GM23248 (cell line): ENCODE measurements around the gene CPLANE1.

Source experiments
- EZH2 ChIP-seq: fragments of 200-600 bp; sonication (generic); IDR thresholded peaks from 2 replicates; pipeline ENCODE4 v1.6.1; 2018; ENCODE audit warnings: antibody characterized with exemption, mild to moderate bottlenecking; ENCODE audit not compliant: insufficient read depth, poor library complexity, severe bottlenecking
- EZH2phosphoT487 ChIP-seq: fragments of 200-600 bp; sonication (generic); IDR thresholded peaks from 2 replicates; pipeline ENCODE4 v1.6.1; 2018; ENCODE audit warnings: antibody characterized with exemption, moderate library complexity, mild to moderate bottlenecking, low read depth; ENCODE audit not compliant: insufficient read depth

- no peak for TF ChIP-seq EZH2
- TF ChIP-seq EZH2phosphoT487: no peak
These were observed 102.3 kb downstream of the CPLANE1 start for GRCh38 chr5:37146896-37147295.
